MM.1S (cell line): ENCODE results near the gene NOS1.
"Not testable (repeated sequence)": the region's sequence is repeated elsewhere in the genome, so short reads cannot be mapped to it uniquely, and the experiment has no call there.

Source experiments
- DNase-seq: peaks from one replicate; pipeline ENCODE4 v3.0.0-alpha.2; 2015
- H2AFZ ChIP-seq: fragments of 300-600 bp; sonication (generic); 2 replicates; pipeline ENCODE4 v1.6.0; 2016; ENCODE audit warnings: antibody characterized with exemption, low read length
- H3F3A ChIP-seq: fragments of 300-600 bp; sonication (generic); 2 replicates; pipeline ENCODE4 v1.6.1; 2016; ENCODE audit warnings: mild to moderate bottlenecking, antibody characterized with exemption, low read length, moderate library complexity, mixed read lengths; ENCODE audit not compliant: insufficient read depth
- H3K27ac ChIP-seq: fragments of 300-600 bp; sonication (generic); 2 replicates; pipeline ENCODE4 v1.5.1; 2016; ENCODE audit warnings: mild to moderate bottlenecking, low read length
- H3K27me3 ChIP-seq: fragments of 300-600 bp; sonication (generic); replicated peaks from 2 replicates; pipeline ENCODE4 v1.6.0; 2016; ENCODE audit warnings: low read length; ENCODE audit not compliant: insufficient read depth
- H3K36me3 ChIP-seq: fragments of 300-600 bp; sonication (generic); replicated peaks from 2 replicates; pipeline ENCODE4 v1.6.1; 2016; ENCODE audit warnings: mild to moderate bottlenecking, low read length, mixed read lengths; ENCODE audit not compliant: insufficient read depth
- H3K4me1 ChIP-seq: fragments of 300-600 bp; sonication (generic); 2 replicates; pipeline ENCODE4 v1.6.1; 2016; ENCODE audit warnings: low read length, mixed read lengths
- H3K4me2 ChIP-seq: fragments of 300-600 bp; sonication (generic); 2 replicates; pipeline ENCODE4 v1.6.0; 2016; ENCODE audit warnings: low read depth, low read length
- H3K4me3 ChIP-seq: fragments of 300-600 bp; sonication (generic); 2 replicates; pipeline ENCODE4 v1.5.1; 2016; ENCODE audit warnings: low read length, mixed read lengths
- H3K79me2 ChIP-seq: fragments of 300-600 bp; sonication (generic); 2 replicates; pipeline ENCODE4 v1.6.1; 2016; ENCODE audit warnings: mixed run types, low read length, mixed read lengths
- H3K9ac ChIP-seq: fragments of 300-600 bp; sonication (generic); 2 replicates; pipeline ENCODE4 v1.6.1; 2016; ENCODE audit warnings: low read length, mixed read lengths
- H3K9me2 ChIP-seq: fragments of 300-600 bp; sonication (generic); replicated peaks from 2 replicates; pipeline ENCODE4 v1.6.1; 2016; ENCODE audit warnings: mild to moderate bottlenecking, low read length, mixed read lengths; ENCODE audit not compliant: insufficient read depth
- H3K9me3 ChIP-seq: fragments of 300-600 bp; sonication (generic); replicated peaks from 2 replicates; pipeline ENCODE4 v1.6.1; 2016; ENCODE audit warnings: mild to moderate bottlenecking, low read length, mixed read lengths; ENCODE audit not compliant: insufficient read depth
- H4K20me1 ChIP-seq: fragments of 300-600 bp; sonication (generic); 2 replicates; pipeline ENCODE4 v1.6.1; 2016; ENCODE audit warnings: mild to moderate bottlenecking, low read length, moderate library complexity, mixed read lengths; ENCODE audit not compliant: insufficient read depth
- EZH2 ChIP-seq: fragments of 300-600 bp; sonication (generic); optimal IDR thresholded peaks from 2 replicates; pipeline ENCODE3; 2017; ENCODE audit warnings: low read depth, mild to moderate bottlenecking, antibody characterized with exemption, low read length, mixed read lengths
- EZH2phosphoT487 ChIP-seq: fragments of 300-600 bp; sonication (generic); IDR thresholded peaks from 2 replicates; pipeline ENCODE4 v1.6.1; 2018; ENCODE audit warnings: antibody characterized with exemption, low read length
- TF ChIP-seq, protein P1 (sequence below): fragments of 300-600 bp; sonication (generic); IDR thresholded peaks from 2 replicates; pipeline ENCODE4 v1.5.1; 2016; ENCODE audit warnings: antibody characterized with exemption, low read length, mixed read lengths

NOS1 gene

GRCh38 chr12:117202556-117202955, 158.9 kb downstream of the NOS1 start:
- Histone ChIP-seq H3K4me1 (no peaks in the 10 kb centered on the region), H3K4me3 (no peak overlapping the region), H3K36me3 (no peaks in the 10 kb centered on the region), H3K9me2 (no peaks in the 10 kb centered on the region), H4K20me1 (no peaks in the 10 kb centered on the region), H3K27ac (no peak overlapping the region), H3K9ac (no peak overlapping the region), H2AFZ (no peak overlapping the region), H3F3A (no peaks in the 10 kb centered on the region), H3K4me2 (no peak overlapping the region), H3K79me2 (no peaks in the 10 kb centered on the region), H3K27me3 (no peaks in the 10 kb centered on the region), H3K9me3 (no peaks in the 10 kb centered on the region)
- DNase-seq: no peak
- TF ChIP-seq EZH2phosphoT487 (no peak), EZH2 (no peak)
- TF ChIP-seq, protein P1, sequence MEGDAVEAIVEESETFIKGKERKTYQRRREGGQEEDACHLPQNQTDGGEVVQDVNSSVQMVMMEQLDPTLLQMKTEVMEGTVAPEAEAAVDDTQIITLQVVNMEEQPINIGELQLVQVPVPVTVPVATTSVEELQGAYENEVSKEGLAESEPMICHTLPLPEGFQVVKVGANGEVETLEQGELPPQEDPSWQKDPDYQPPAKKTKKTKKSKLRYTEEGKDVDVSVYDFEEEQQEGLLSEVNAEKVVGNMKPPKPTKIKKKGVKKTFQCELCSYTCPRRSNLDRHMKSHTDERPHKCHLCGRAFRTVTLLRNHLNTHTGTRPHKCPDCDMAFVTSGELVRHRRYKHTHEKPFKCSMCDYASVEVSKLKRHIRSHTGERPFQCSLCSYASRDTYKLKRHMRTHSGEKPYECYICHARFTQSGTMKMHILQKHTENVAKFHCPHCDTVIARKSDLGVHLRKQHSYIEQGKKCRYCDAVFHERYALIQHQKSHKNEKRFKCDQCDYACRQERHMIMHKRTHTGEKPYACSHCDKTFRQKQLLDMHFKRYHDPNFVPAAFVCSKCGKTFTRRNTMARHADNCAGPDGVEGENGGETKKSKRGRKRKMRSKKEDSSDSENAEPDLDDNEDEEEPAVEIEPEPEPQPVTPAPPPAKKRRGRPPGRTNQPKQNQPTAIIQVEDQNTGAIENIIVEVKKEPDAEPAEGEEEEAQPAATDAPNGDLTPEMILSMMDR: no peak

DNA sequence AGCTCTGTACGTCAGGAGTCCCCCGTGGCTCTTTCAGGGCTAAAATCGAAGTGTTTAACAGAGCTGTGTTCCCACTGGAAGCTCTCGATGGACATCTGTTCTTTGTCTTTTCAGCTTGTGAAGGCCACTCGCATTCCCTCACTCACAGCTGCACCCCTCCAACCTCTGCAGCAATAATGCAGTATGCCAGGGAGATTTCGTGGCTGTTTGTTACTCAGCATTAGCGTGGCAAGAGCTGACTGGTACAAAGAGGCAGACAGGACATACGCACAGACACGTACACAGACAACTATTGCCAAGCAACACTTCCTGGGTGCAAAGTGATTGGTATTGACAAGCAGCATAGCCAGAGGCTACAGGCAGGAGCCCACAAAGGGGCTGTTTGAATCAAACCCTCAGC, 159.4 kb downstream of the NOS1 start:
- H3K9me3 ChIP-seq: no peaks in the 10 kb centered on the region
- H3K27ac ChIP-seq: no peak overlapping the region
- no peak for TF ChIP-seq EZH2phosphoT487
- no peak for TF ChIP-seq EZH2
- TF ChIP-seq, protein P1: no peak
- H4K20me1 ChIP-seq: no peaks in the 10 kb centered on the region
- DNase-seq: no peak
- H3K4me2 ChIP-seq: no peak overlapping the region
- no peaks in the 10 kb centered on the region for H3K9me2 ChIP-seq
- H2AFZ ChIP-seq: no peak overlapping the region
- H3K36me3 ChIP-seq: no peaks in the 10 kb centered on the region
- H3K4me1 ChIP-seq: no peaks in the 10 kb centered on the region
- no peak overlapping the region for H3K9ac ChIP-seq
- H3K4me3 ChIP-seq: no peak overlapping the region
- no peaks in the 10 kb centered on the region for H3K79me2 ChIP-seq
- no peaks in the 10 kb centered on the region for H3F3A ChIP-seq
- no peaks in the 10 kb centered on the region for H3K27me3 ChIP-seq

- H3K27ac ChIP-seq, H3K9ac ChIP-seq, H3K4me3 ChIP-seq, H3K9me3 ChIP-seq, H3K79me2 ChIP-seq, H4K20me1 ChIP-seq, H3K4me1 ChIP-seq, H3K4me2 ChIP-seq, H3K9me2 ChIP-seq, H2AFZ ChIP-seq, H3F3A ChIP-seq, H3K27me3 ChIP-seq, H3K36me3 ChIP-seq, DNase-seq: not testable (repeated sequence)
Measured at GRCh38 chr12:117199956-117200744, 161.3 kb downstream of the NOS1 start.

GRCh38 chr12:117196334-117196733, 165.1 kb downstream of the NOS1 start:
- H3K9me3 ChIP-seq, H3F3A ChIP-seq, H4K20me1 ChIP-seq, H3K4me2 ChIP-seq, H3K9ac ChIP-seq, H3K27me3 ChIP-seq, DNase-seq, H3K4me3 ChIP-seq, H3K27ac ChIP-seq, H3K36me3 ChIP-seq, H3K9me2 ChIP-seq, H3K4me1 ChIP-seq, H3K79me2 ChIP-seq, H2AFZ ChIP-seq: not testable (repeated sequence)

DNA sequence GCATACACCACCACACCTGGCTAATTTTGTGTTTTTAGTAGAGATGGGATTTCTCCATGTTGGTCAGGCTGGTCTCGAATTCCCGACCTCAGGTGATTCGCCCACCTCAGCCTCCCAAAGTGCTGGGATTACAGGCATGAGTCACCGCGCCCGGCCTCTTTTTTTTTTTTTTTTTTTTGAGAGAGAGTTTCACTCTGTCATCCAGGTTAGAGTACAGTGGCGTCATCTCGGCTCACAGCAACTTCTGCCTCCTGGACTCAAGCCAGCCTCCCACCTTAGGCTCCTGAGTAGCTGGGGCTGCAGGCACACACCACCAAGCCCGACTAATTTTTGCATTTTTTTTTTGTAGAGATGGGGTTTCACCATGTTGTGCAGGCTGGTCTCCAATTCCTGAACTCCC, 166.4 kb downstream of the NOS1 start:
- not testable (repeated sequence) for H3K4me2 ChIP-seq, DNase-seq, H3K27me3 ChIP-seq, H3K9me3 ChIP-seq, H2AFZ ChIP-seq, H3F3A ChIP-seq, H4K20me1 ChIP-seq, H3K4me3 ChIP-seq, H3K79me2 ChIP-seq, H3K9me2 ChIP-seq, H3K9ac ChIP-seq, H3K36me3 ChIP-seq, H3K4me1 ChIP-seq, H3K27ac ChIP-seq
